Measurements from ENCODE around the gene FLOT2.

DNA sequence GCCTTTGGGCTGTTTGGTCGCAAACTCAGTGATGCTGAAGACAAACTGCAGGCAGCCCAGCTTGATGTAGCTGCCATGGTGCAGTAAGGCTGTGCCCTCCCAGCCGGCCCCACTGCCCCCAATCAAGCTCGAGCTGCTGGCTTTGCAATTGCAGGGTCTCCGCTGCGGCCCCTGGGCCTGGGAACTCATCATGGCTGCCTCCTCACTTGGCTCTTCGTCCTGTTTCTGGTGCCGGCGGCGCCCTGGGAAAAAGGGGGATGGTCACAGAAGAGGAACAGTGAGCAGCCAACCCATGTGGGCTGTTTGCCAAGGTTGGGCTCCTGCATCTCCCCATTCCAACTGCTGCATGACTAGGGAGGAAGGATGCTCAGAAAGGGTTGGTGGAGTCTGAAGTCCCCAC is 8.7 kb upstream of the FLOT2 start:
- TF ChIP-seq POLR2A (IDR thresholded peaks at IDR 0.05): no peak
- TF ChIP-seq, protein P1, sequence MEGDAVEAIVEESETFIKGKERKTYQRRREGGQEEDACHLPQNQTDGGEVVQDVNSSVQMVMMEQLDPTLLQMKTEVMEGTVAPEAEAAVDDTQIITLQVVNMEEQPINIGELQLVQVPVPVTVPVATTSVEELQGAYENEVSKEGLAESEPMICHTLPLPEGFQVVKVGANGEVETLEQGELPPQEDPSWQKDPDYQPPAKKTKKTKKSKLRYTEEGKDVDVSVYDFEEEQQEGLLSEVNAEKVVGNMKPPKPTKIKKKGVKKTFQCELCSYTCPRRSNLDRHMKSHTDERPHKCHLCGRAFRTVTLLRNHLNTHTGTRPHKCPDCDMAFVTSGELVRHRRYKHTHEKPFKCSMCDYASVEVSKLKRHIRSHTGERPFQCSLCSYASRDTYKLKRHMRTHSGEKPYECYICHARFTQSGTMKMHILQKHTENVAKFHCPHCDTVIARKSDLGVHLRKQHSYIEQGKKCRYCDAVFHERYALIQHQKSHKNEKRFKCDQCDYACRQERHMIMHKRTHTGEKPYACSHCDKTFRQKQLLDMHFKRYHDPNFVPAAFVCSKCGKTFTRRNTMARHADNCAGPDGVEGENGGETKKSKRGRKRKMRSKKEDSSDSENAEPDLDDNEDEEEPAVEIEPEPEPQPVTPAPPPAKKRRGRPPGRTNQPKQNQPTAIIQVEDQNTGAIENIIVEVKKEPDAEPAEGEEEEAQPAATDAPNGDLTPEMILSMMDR (IDR thresholded peaks at IDR 0.05): no peak
